GM19328 (cell line): ENCODE results near the gene TTC33.
"Not testable (repeated sequence)": the region's sequence is repeated elsewhere in the genome, so short reads cannot be mapped to it uniquely, and the experiment has no call there.

Source experiments
- ATAC-seq: cut with Tn5 transposase; IDR thresholded peaks from one replicate; pipeline ENCODE4 v1.9.1; 2021; ENCODE audit warnings: mild to moderate bottlenecking, moderate library complexity; ENCODE audit not compliant: unreplicated experiment

The TTC33 gene

GRCh38 chr5:40755407-40756365 lies at the start of gene TTC33:
Gene TTC33 (minus strand): TSS chr5:40755961. CDS start chr5:40747018, 8,943 bp downstream.
- peak; percentile 85 for ATAC-seq

GRCh38 chr5:40801771-40802562 lies 46.2 kb upstream of the TTC33 start:
- ATAC-seq, result no peak

- no peak for ATAC-seq
Measured at GRCh38 chr5:40799258-40799657, 43.5 kb upstream of the TTC33 start.

- ATAC-seq, result no peak
Measured at GRCh38 chr5:40798801-40799210, 43.0 kb upstream of the TTC33 start.

- peak; percentile 96 for ATAC-seq
Measured at GRCh38 chr5:40798012-40798800, 42.4 kb upstream of the TTC33 start, which contains the start of gene PRKAA1. Gene PRKAA1 (minus strand): TSS chr5:40798374. CDS start chr5:40798189, 185 bp downstream.

GRCh38 chr5:40797273-40798011 lies 41.7 kb upstream of the TTC33 start:
- peak; percentile 36 for ATAC-seq

GRCh38 chr5:40796487-40796889 lies 40.7 kb upstream of the TTC33 start:
- no peak for ATAC-seq

- ATAC-seq, result not testable (repeated sequence)
Measured at GRCh38 chr5:40794877-40795276, 39.1 kb upstream of the TTC33 start.

GRCh38 chr5:40794340-40794739 lies 38.6 kb upstream of the TTC33 start:
- not testable (repeated sequence) for ATAC-seq

- not testable (repeated sequence) for ATAC-seq
Measured at GRCh38 chr5:40792691-40793090, 36.9 kb upstream of the TTC33 start.

GRCh38 chr5:40791715-40792139 lies 36.0 kb upstream of the TTC33 start:
- ATAC-seq, result no peak

- ATAC-seq, result no peak
Measured at GRCh38 chr5:40790947-40791593, 35.3 kb upstream of the TTC33 start.

GRCh38 chr5:40788941-40789340 lies 33.2 kb upstream of the TTC33 start:
- ATAC-seq, result not testable (repeated sequence)

- no peak for ATAC-seq
Measured at GRCh38 chr5:40787986-40788385, 32.2 kb upstream of the TTC33 start.

- ATAC-seq, result not testable (repeated sequence)
Measured at GRCh38 chr5:40786664-40787063, 30.9 kb upstream of the TTC33 start.

- ATAC-seq, result no peak
Measured at GRCh38 chr5:40784916-40785315, 29.2 kb upstream of the TTC33 start.

- no peak for ATAC-seq
Measured at GRCh38 chr5:40784027-40784653, 28.4 kb upstream of the TTC33 start.

- ATAC-seq, result no peak
Measured at GRCh38 chr5:40781843-40782409, 26.2 kb upstream of the TTC33 start.

GRCh38 chr5:40780858-40781257 lies 25.1 kb upstream of the TTC33 start:
- no peak for ATAC-seq
